GM10248 (cell line): ENCODE results near the gene SEC16A.

Experiments used
- CTCF ChIA-PET: fragments of 300-600 bp; sonication (Branson Sonifier 250); formaldehyde crosslinking; extraction: SDS; loops from one replicate; lab custom pipeline; 2021; ENCODE audit warnings: antibody characterized with exemption; lab: Yijun Ruan, JAX
- POLR2A ChIA-PET: fragments of 350-650 bp; sonication (Branson Sonifier 250); formaldehyde crosslinking; extraction: SDS; loops from one replicate; lab custom pipeline; 2020; ENCODE audit warnings: antibody characterized with exemption; lab: Yijun Ruan, JAX
- DNase-seq: peaks from one replicate; pipeline ENCODE4 v3.0.0; 2012; ENCODE audit errors: extremely low spot score
- CTCF ChIP-seq: IDR thresholded peaks from 2 replicates; pipeline ENCODE4 v1.5.1; 2012; ENCODE audit warnings: mild to moderate bottlenecking, low read depth; ENCODE audit errors: extremely low read depth, missing control alignments, control extremely low read depth

Gene SEC16A

GRCh38 chr9:136398286-136398685, 84.6 kb downstream of the SEC16A start:
- DNase-seq = no peak
- POLR2A ChIA-PET = no interaction called here
- CTCF ChIA-PET = interaction anchor here (1.6 kb wide), 1 partner anchor 35 kb away, joined by 5 read pairs; the partner anchor contains the start of gene DNLZ
- TF ChIP-seq CTCF = no peak

GRCh38 chr9:136397643-136398042, 85.2 kb downstream of the SEC16A start:
- CTCF ChIA-PET = interaction anchor here (1.1 to 1.7 kb wide), 3 partner anchors 11 to 34 kb away, joined by 3 to 5 read pairs (median 4); partner anchors contain the start of gene DNLZ
- POLR2A ChIA-PET = no interaction called here
- no peak for TF ChIP-seq CTCF
- DNase-seq = no peak

GRCh38 chr9:136396219-136396515, 86.7 kb downstream of the SEC16A start:
- no peak for TF ChIP-seq CTCF
- POLR2A ChIA-PET = no interaction called here
- CTCF ChIA-PET = interaction anchor here (0.7 to 2.2 kb wide), 4 partner anchors 13 to 33 kb away, joined by 3 to 7 read pairs (median 4); partner anchors contain the start of gene DNLZ
- DNase-seq = no peak

GRCh38 chr9:136395345-136396218, 87.3 kb downstream of the SEC16A start:
- TF ChIP-seq CTCF = no peak
- CTCF ChIA-PET = interaction anchor here (0.7 to 2.2 kb wide), 4 partner anchors 18 to 56 kb away, joined by 3 to 7 read pairs (median 4); partner anchors contain the start of gene DNLZ
- POLR2A ChIA-PET = no interaction called here
- no peak for DNase-seq

- TF ChIP-seq CTCF = no peak
- CTCF ChIA-PET = interaction anchor here (1.1 to 2.2 kb wide), 2 partner anchors 31 to 55 kb away, joined by 3 to 7 read pairs; partner anchors contain the start of gene DNLZ
- POLR2A ChIA-PET = no interaction called here
Measured at GRCh38 chr9:136395020-136395340, 87.9 kb downstream of the SEC16A start.

GRCh38 chr9:136394312-136395019, 88.4 kb downstream of the SEC16A start:
- ChIA-PET CTCF (interaction anchor here (2.2 kb wide), 1 partner anchor 31 kb away, joined by 7 read pairs; the partner anchor contains the start of gene DNLZ), POLR2A (no interaction called here)
- no peak for DNase-seq
- no peak for TF ChIP-seq CTCF

More at GRCh38 chr9:136395020-136395340, 87.9 kb downstream of the SEC16A start:
- no peak for DNase-seq
